ENCODE results near the gene IRGQ.
"Not testable (repeated sequence)": the region's sequence is repeated elsewhere in the genome, so short reads cannot be mapped to it uniquely, and the experiment has no call there.

The IRGQ gene

GRCh38 chr19:43569657-43570056 is 26.3 kb downstream of the IRGQ start:
- no peak for DNase-seq

- DNase-seq = no peak
Observed at GRCh38 chr19:43564800-43565199, 31.1 kb downstream of the IRGQ start.

DNA sequence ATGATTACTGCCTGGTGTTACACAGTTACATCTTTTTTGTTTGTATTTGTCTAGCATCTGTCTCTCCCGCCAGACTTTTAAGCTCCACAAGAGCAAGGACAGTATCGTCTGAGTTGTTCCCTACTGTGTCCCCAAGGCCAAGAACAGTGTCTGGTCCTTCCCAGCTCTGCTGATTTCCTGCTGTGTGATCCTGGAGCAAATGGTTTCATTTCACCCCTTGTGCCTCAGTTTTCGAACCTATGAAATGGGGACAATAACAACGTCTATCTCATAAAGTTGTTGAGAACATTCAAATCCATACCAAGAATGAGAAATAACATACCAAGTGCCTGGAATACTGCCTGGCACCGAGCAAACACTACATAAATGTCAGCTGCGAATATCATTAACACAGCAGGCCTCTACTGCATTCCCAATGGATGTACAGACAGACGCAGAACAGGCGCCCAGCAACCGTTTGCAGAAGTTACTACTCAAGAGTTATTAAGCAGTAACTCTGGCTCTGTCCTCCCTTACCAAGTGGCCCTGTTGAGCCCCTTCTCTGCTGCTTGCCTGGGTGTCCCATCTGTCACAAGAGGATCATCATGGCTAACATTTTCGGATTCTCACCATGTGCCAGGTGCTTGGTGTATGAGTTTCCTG is 32.0 kb downstream of the IRGQ start:
- no peak for DNase-seq

DNA sequence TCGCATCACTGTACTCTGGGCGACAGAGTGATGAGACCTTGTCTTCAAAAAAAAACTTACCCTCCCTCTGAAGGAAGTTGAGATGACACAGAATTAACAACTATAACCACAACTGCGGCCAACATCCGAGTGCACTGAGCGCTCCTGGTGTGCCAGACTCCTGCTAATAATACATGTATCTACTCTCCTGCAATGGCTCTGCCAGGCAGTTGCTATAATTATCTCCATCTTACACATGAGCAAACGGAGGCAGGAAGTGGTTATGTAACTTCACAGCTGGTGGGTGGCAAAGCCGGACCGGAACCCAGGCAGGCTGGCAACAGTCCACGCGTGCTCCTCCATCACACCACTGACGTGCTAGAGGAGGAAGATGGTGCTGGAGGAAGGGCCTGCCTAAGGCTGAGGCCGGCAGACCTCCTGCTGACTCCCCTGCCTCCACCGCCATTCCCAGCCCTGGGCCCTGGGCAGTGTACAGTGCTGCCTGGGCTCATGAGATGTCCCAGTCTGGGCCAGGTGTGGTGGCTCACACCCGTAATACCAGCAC is 33.2 kb downstream of the IRGQ start:
- DNase-seq = peak; percentile 66

DNA sequence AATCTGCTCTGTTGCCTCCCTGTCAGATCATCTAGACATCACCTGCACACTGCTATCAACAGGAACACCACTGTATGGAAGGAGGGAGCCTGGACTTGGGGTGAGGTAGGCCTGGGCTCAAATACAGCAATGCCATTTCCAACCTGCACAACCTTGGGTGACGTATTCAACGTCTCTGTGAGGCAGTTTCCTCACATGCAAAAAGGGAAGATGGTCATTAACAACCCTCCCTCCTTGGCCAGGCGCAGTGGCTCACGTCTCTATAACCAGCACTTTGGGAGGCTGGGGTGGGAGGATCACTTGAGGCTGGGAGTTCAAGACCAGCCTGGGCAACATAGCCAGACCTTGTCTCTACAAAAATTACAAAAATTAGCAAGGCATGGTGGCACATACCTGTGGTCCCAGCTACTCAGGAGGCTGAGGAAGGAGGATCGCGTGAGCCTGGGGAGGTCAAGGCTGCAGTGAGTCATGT is 33.7 kb downstream of the IRGQ start:
- DNase-seq = no peak

- DNase-seq = no peak
Observed at GRCh38 chr19:43561139-43561970, 34.6 kb downstream of the IRGQ start.

GRCh38 chr19:43560687-43561086 is 35.2 kb downstream of the IRGQ start:
- DNase-seq = no peak

DNA sequence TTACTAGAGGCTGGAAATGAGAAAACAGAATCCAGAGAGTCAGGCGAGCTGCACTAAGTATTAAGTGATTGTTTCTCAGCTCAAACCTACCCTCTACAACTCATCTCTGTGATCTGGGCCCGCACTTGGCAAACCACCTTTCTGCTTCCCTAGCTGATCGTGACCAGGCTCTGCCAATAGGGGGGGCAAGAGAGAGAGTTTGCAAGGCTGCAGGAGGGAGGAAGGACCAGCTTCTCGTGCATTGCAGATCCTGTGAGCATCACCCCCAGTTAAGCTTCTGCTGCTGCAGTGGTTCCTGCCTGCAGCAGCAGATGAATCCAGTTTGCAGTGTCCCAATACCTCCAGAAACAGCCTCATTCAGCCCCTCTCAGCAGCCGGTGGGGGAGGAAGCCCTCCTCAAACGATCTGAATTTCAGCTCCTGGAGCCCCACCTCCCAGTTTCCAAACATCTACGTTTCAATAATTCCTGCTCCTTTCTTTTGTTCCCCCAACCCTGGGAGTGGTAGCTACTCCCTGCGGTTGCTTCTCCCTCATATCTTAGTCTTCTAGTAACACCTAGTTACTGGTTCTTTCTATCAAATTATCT is 40.7 kb downstream of the IRGQ start:
- DNase-seq = peak; percentile 74

DNA sequence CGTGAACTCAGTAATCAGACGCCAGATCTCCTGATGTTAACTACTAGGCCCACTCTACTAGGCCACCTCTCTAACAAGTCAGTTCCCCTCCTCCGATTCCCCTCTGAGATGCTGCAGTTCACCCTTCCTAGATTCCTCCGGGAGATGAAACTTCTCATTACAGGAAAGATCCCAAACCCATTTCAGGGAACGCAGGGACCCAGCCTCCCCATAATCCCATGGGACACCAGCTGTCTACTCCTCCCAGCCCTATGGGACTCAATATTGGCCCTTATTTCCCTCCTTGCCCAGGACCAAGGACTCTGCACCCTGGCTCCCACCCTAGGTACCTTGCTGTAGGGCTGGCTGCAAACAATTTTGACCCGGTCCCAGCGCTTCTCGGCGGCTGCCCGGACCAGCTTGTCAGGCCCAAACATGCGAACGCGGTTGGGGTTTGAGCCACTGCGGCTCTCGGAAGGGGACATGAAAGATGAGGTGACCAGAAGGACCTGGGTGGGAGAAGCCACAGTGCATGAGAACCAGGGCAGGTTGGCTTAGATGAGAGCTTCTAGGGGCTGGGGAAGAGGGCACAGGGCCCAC is 41.5 kb downstream of the IRGQ start:
- no peak for DNase-seq

DNA sequence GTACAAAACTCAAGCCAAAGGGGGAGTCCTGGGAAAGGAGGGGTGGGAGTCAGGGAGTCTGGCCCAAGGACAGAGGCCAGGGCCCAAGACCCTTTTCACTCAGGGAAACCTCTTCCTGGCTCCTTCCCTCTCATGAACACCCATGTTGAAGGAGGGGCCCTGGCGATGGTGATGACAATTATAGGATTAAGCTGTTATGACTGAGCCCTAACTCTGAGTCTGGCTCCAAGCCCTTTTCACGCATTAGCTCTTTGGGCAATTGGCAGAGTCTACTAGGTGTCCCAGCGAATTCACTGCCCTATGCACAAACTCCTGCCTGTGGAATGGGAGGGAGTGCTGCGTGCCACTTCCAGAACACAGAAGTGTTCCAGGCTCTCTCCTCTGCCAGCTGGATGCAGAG is 42.3 kb downstream of the IRGQ start:
- no peak for DNase-seq

DNA sequence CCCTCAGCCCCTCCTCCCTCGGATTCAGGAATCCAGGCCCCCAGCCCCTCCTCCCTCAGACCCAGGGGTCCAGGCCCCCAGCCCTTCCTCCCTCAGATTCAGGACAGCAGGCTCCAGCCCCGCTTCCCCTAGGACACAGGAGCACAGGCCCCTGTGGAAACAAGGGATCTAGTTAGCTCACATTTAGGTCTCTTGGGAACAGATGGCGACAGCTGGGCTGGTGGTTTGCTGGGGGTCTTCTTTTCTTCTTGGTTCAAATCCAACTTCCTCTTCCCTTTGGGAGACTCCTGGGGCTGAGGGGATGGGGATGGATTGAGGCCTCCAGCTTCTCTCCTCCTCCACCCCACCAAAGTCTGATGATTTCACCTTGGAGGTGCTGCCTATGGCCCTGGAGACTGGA is 43.3 kb downstream of the IRGQ start:
- DNase-seq = no peak

- DNase-seq = no peak
Observed at GRCh38 chr19:43552198-43552450, 43.8 kb downstream of the IRGQ start.

DNA sequence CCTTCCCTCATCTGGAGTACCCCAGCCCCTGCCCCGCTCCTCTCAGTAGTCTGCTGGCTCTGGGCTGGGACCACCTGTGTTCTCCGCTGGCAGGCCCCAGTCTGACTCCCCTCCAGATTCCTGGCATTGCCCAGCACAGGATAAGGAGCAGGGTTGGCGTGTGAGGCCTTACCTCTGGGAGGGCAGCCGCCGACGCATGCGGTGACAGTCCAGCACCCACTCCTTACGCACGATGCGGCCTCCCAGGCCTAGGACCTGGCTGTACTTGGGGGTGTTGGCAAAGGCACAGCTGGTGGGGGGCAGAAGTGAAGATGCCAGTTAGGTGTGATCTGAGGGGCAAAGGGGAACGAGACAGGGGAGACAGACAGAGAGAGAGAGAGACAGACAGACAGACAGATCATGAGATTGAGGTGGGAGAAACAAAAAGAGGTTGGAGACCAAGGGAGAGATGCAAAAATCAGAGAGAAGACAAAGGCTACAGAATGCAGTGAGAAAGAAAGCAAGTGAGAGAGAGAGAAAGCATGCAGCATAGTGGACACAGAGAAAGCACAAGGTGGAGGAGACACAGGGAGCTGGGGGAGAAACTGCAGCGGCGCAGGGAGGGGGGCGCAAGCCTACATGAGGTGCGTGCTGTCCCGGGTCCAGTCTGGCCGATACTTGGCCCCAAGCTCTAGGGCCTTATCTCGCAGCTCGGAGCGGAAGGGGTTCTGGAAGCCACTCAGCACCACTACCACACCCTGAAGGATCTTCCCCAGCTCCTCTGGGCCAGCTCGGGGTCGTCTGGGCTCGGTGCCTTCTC is 44.3 kb downstream of the IRGQ start:
- DNase-seq = no peak

DNA sequence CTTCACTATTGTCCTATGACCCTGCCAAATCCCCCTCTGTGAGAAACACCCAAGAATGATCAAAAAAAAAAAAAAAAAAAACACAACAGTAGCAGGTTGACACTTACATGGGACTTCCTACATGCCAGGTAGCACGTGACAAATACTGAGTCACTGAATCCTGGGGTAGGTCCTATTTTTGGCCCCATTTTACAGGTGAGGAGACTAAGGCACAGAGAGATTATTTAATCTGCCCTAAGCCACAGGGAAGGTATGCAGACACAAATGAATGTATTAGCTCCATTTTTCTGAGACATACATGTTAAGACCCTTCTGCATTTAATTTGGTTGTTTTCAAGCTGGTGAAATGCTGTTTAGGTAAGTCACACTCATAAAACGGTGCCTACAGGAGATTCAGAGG is 47.2 kb downstream of the IRGQ start:
- no peak for DNase-seq

- DNase-seq = not testable (repeated sequence)
Observed at GRCh38 chr19:43547926-43548325, 48.0 kb downstream of the IRGQ start.

DNA sequence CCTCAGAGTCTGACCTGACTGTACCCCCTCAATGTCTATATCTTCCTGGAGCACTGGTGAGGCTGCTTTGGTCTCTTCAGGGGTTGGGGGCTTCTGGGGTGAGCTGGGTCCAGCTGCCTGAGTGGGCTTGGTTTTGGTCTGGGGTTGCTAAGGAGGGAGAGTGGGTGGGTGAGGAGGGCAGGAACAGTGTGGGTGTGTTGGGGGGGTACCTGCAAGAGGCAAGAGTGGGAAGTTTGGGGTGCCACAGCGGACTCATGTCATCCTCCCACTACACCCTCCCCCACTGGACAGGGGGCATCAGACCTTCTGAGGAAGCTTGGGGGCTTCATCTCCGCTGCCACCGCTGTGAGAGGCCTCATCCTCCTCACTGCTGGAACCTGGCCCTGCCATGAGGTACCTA is 49.4 kb downstream of the IRGQ start:
- DNase-seq = no peak

GRCh38 chr19:43545981-43546380 is 50.0 kb downstream of the IRGQ start:
- DNase-seq = no peak

- no peak for DNase-seq
Observed at GRCh38 chr19:43545276-43545675, 50.7 kb downstream of the IRGQ start.

GRCh38 chr19:43544077-43544476 is 51.9 kb downstream of the IRGQ start:
- DNase-seq = no peak

GRCh38 chr19:43541920-43542650 is 53.8 kb downstream of the IRGQ start:
- no peak for DNase-seq

DNA sequence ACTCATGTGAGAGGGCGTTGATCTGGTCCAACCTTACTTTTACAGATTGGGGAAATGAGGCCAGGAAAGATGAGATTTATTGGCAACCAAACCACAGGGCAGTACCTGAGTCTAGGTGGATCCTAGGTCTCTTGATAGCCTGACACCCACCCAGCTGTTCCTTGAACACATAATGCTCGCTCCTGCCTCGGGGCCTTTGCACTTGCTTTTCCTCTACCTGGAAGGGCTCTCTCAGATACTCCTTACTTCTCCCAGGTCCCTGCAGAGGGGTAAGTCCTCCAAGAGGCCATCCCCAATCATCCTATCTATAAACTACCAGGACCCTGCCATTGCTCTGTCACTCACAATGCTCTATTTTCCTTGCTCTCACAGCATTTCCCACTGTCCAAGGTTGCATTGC is 55.6 kb downstream of the IRGQ start:
- DNase-seq = no peak

GRCh38 chr19:43538922-43539321 is 57.0 kb downstream of the IRGQ start:
- no peak for DNase-seq

Measured in stimulated activated naive CD4-positive, alpha-beta T cell treated with Interleukin-2 at 50 U/mL for 16 hours (primary cell).